H9 (cell line): ENCODE results near the gene PTPRJ. TPM values are rescaled to one million over a fixed set of nuclear protein-coding genes. Genes with fewer than 3 reads are reported as not detected.

ENCODE experiments used
- DNase-seq: peaks from one replicate; pipeline ENCODE4 v3.0.0-alpha.2; 2017
- H2AFZ ChIP-seq: one replicate; pipeline ENCODE4 v1.6.1; 2013; ENCODE audit warnings: mild to moderate bottlenecking, low read length, control low read depth, moderate library complexity
- H2AK5ac ChIP-seq: 2 replicates; pipeline ENCODE4 v1.6.1; 2013; ENCODE audit warnings: low read length, control low read depth, mixed read lengths; ENCODE audit not compliant: insufficient read length
- H2BK120ac ChIP-seq: one replicate; pipeline ENCODE4 v1.6.1; 2013; ENCODE audit warnings: low read depth, mild to moderate bottlenecking, low read length, control low read depth, inconsistent platforms; ENCODE audit not compliant: poor library complexity, severe bottlenecking
- H2BK12ac ChIP-seq: 2 replicates; pipeline ENCODE4 v1.6.1; 2013; ENCODE audit warnings: low read length, control low read depth, mixed read lengths, low read depth; ENCODE audit not compliant: insufficient read length
- H2BK15ac ChIP-seq: 2 replicates; pipeline ENCODE4 v1.6.1; 2013; ENCODE audit warnings: low read depth, low read length, control low read depth
- H2BK20ac ChIP-seq: one replicate; pipeline ENCODE4 v1.6.1; 2013; ENCODE audit warnings: low read depth, mild to moderate bottlenecking, low read length, control low read depth, inconsistent platforms; ENCODE audit not compliant: poor library complexity, severe bottlenecking
- H2BK5ac ChIP-seq: 2 replicates; pipeline ENCODE4 v1.6.1; 2013; ENCODE audit warnings: low read length, control low read depth, mixed read lengths; ENCODE audit not compliant: insufficient read length
- H3K14ac ChIP-seq: 2 replicates; pipeline ENCODE4 v1.6.1; 2013; ENCODE audit warnings: low read length, control low read depth; ENCODE audit not compliant: insufficient read depth
- H3K18ac ChIP-seq: 2 replicates; pipeline ENCODE4 v1.6.1; 2013; ENCODE audit warnings: low read depth, mild to moderate bottlenecking, mixed read lengths, low read length, control low read depth; ENCODE audit not compliant: insufficient read length
- H3K23ac ChIP-seq: 2 replicates; pipeline ENCODE4 v1.6.1; 2013; ENCODE audit warnings: low read length, control low read depth, mixed read lengths, low read depth; ENCODE audit not compliant: insufficient read length
- H3K23me2 ChIP-seq: 2 replicates; pipeline ENCODE4 v1.6.1; 2013; ENCODE audit warnings: low read depth, mild to moderate bottlenecking, mixed read lengths, low read length, control low read depth; ENCODE audit not compliant: insufficient read length, poor library complexity, severe bottlenecking
- H3K27ac ChIP-seq: 2 replicates; pipeline ENCODE4 v1.5.1; 2013; ENCODE audit warnings: low read length, control low read depth, mixed read lengths, low read depth; ENCODE audit not compliant: insufficient read length
- H3K27me3 ChIP-seq: 2 replicates; pipeline ENCODE4 v1.6.1; 2013; ENCODE audit warnings: low read length, control low read depth, inconsistent platforms; ENCODE audit not compliant: insufficient read depth
- H3K4ac ChIP-seq: 2 replicates; pipeline ENCODE4 v1.6.1; 2013; ENCODE audit warnings: low read depth, mild to moderate bottlenecking, control low read depth, inconsistent platforms, low read length, moderate library complexity
- H3K4me1 ChIP-seq: 2 replicates; pipeline ENCODE4 v1.6.1; 2013; ENCODE audit warnings: low read length, control low read depth, inconsistent platforms; ENCODE audit not compliant: insufficient read depth
- H3K4me2 ChIP-seq: 2 replicates; pipeline ENCODE4 v1.6.1; 2013; ENCODE audit warnings: low read length, control low read depth, mixed read lengths; ENCODE audit not compliant: insufficient read length, insufficient read depth
- H3K56ac ChIP-seq: 2 replicates; pipeline ENCODE4 v1.6.1; 2013; ENCODE audit warnings: low read depth, mild to moderate bottlenecking, mixed read lengths, low read length, control low read depth; ENCODE audit not compliant: insufficient read length
- H3K79me1 ChIP-seq: 2 replicates; pipeline ENCODE4 v1.6.1; 2013; ENCODE audit warnings: low read depth, mild to moderate bottlenecking, moderate library complexity, low read length, control low read depth, inconsistent platforms; ENCODE audit not compliant: insufficient read depth, poor library complexity, severe bottlenecking
- H3K79me2 ChIP-seq: 2 replicates; pipeline ENCODE4 v1.6.1; 2013; ENCODE audit warnings: low read length, control low read depth, inconsistent platforms; ENCODE audit not compliant: insufficient read depth
- H3K9ac ChIP-seq: 2 replicates; pipeline ENCODE4 v1.6.1; 2013; ENCODE audit warnings: low read length, control low read depth, mixed read lengths; ENCODE audit not compliant: insufficient read length; ENCODE audit errors: extremely low read depth
- H3K9me3 ChIP-seq: one replicate; pipeline ENCODE4 v1.6.1; 2013; ENCODE audit warnings: low read depth, low read length, inconsistent platforms; ENCODE audit not compliant: control insufficient read depth
- H3T11ph ChIP-seq: one replicate; pipeline ENCODE4 v1.6.1; 2013; ENCODE audit warnings: mild to moderate bottlenecking, low read length, control low read depth, inconsistent platforms
- H4K20me1 ChIP-seq: one replicate; pipeline ENCODE4 v1.6.1; 2013; ENCODE audit not compliant: control insufficient read depth, insufficient read length, insufficient read depth
- H4K5ac ChIP-seq: 2 replicates; pipeline ENCODE4 v1.6.1; 2013; ENCODE audit warnings: low read depth, mild to moderate bottlenecking, mixed read lengths, low read length, control low read depth; ENCODE audit not compliant: insufficient read length
- H4K8ac ChIP-seq: replicated peaks from 2 replicates; pipeline ENCODE4 v1.6.1; 2013; ENCODE audit warnings: low read length, control low read depth, mixed read lengths, low read depth; ENCODE audit not compliant: insufficient read length
- H4K91ac ChIP-seq: 2 replicates; pipeline ENCODE4 v1.6.1; 2013; ENCODE audit warnings: low read depth, mild to moderate bottlenecking, moderate library complexity, mixed read lengths, low read length, control low read depth; ENCODE audit not compliant: insufficient read length
- H3K27ac Mint-ChIP-seq, 3 experiments: 2 replicates in 2 of 3; 3 replicates in 1 of 3; pipeline ENCODE4 v1.8.0; 2020 to 2021; ENCODE audit warnings: mixed read lengths in 3 of 3, mild to moderate bottlenecking in 1 of 3, moderate library complexity in 1 of 3
- H3K27me3 Mint-ChIP-seq: 2 replicates; pipeline ENCODE4 v1.8.0; 2021; ENCODE audit warnings: low read depth, mild to moderate bottlenecking, moderate library complexity, mixed read lengths
- H3K36me3 Mint-ChIP-seq, 3 experiments: 2 replicates in 2 of 3; 3 replicates in 1 of 3; pipeline ENCODE4 v1.8.0; 2020 to 2021; ENCODE audit warnings: low read depth in 3 of 3, mixed read lengths in 3 of 3; ENCODE audit not compliant: insufficient read depth in 1 of 3
- H3K4me1 Mint-ChIP-seq, 2 experiments: 2 replicates each; pipeline ENCODE4 v1.8.0; 2020; ENCODE audit warnings: mixed read lengths in 2 of 2
- H3K4me3 Mint-ChIP-seq, 2 experiments: 2 replicates in 1 of 2; 3 replicates in 1 of 2; pipeline ENCODE4 v1.8.0; 2020 to 2021; ENCODE audit warnings: mild to moderate bottlenecking in 2 of 2, mixed read lengths in 2 of 2, moderate library complexity in 1 of 2
- H3K9me3 Mint-ChIP-seq, 2 experiments: 2 replicates in 1 of 2; 3 replicates in 1 of 2; pipeline ENCODE4 v1.8.0; 2020; ENCODE audit warnings: mild to moderate bottlenecking in 2 of 2, mixed read lengths in 2 of 2, moderate library complexity in 1 of 2
- CTCF ChIP-seq: fragments of 200-600 bp; sonication (generic); conservative IDR thresholded peaks from 3 replicates; pipeline ENCODE4 v1.8.0; 2021; ENCODE audit warnings: antibody characterized with exemption, mild to moderate bottlenecking
- WGBS: extraction: QIAGEN DNeasy Blood & Tissue Kit; methylation state at CpG from one replicate; pipeline ENCODE4 v1.1.7; 2013; ENCODE audit warnings: missing lambda C conversion rate, low lambda C conversion rate, mixed read lengths; ENCODE audit not compliant: insufficient read length; ENCODE audit errors: extremely low coverage; 5-methylcytosine and 5-hydroxymethylcytosine counted together
- total RNA-seq: library from RNA; stranded (reverse); gene quantifications from 2 replicates; pipeline ENCODE4 v1.2.1, GENCODE V29; 2021

Gene PTPRJ
- total RNA-seq, 1 experiment from 2014 or later, result 10.6 TPM

GRCh38 chr11:48168815-48169214 lies 188.5 kb downstream of the PTPRJ start:
- Mint-ChIP-seq H3K4me3 (no peak overlapping the region), H3K36me3 (peaks cover 0 to 8% (median 4%) of the 10 kb centered on the region in 3 experiments; a peak in 4 of 7 replicates), H3K27me3 (no peaks in the 10 kb centered on the region), H3K27ac (no peak overlapping the region), H3K4me1 (no peaks in the 10 kb centered on the region), H3K9me3 (peaks cover 0 to 3% of the 10 kb centered on the region in 2 experiments; a peak in 2 of 5 replicates)
- Histone ChIP-seq H2BK15ac (no peak overlapping the region), H3T11ph (no peak overlapping the region), H2AFZ (no peak overlapping the region), H3K56ac (no peak overlapping the region), H3K4me2 (no peak overlapping the region), H2BK120ac (no peak overlapping the region), H4K8ac (no peak overlapping the region), H3K9me3 (no peaks in the 10 kb centered on the region), H4K91ac (no peak overlapping the region), H3K14ac (no peak overlapping the region), H3K18ac (no peak overlapping the region), H3K27me3 (no peaks in the 10 kb centered on the region), H2BK12ac (no peak overlapping the region), H3K23me2 (no peaks in the 10 kb centered on the region), H2BK5ac (no peak overlapping the region), H3K23ac (no peak overlapping the region), H2BK20ac (no peak overlapping the region), H3K79me1 (no peaks in the 10 kb centered on the region), H2AK5ac (no peak overlapping the region), H4K20me1 (no peaks in the 10 kb centered on the region), H3K4me1 (no peaks in the 10 kb centered on the region), H3K27ac (no peak overlapping the region), H3K4ac (no peak overlapping the region), H3K9ac (no peak overlapping the region), H3K79me2 (no peaks in the 10 kb centered on the region), H4K5ac (no peak overlapping the region)
- no peak for TF ChIP-seq CTCF
- no CpG with 5 or more reads among the region's 6 CpGs for WGBS
- no peak for DNase-seq
